ENCODE data around the gene IPO11.

GRCh38 chr5:62608529-62609511 lies 196.3 kb downstream of the IPO11 start:
- no peak for TF ChIP-seq POLR2A (IDR thresholded peaks at IDR 0.05)
- no peak for TF ChIP-seq CTCF (IDR thresholded peaks at IDR 0.05)
